Parathyroid adenoma (tissue), 2 donors: ENCODE results near the gene ADAMTS16.

Experiments used
- H2AFZ ChIP-seq: fragments of 300-600 bp; sonication (generic); one replicate; pipeline ENCODE4 v1.7.0; 2017; ENCODE audit warnings: antibody characterized with exemption, mild to moderate bottlenecking
- H3K27ac ChIP-seq: fragments of 300-600 bp; sonication (generic); one replicate; pipeline ENCODE4 v1.7.0; 2017
- H3K27me3 ChIP-seq: fragments of 300-600 bp; sonication (generic); one replicate; pipeline ENCODE4 v1.7.0; 2017; ENCODE audit warnings: low read length; ENCODE audit not compliant: control insufficient read depth, insufficient read depth
- H3K36me3 ChIP-seq: fragments of 300-600 bp; sonication (generic); one replicate; pipeline ENCODE4 v1.7.0; 2017; ENCODE audit warnings: low read length; ENCODE audit not compliant: control insufficient read depth, insufficient read depth
- H3K4me1 ChIP-seq: fragments of 300-600 bp; sonication (generic); one replicate; pipeline ENCODE4 v1.7.0; 2017; ENCODE audit warnings: control low read depth
- H3K4me2 ChIP-seq: fragments of 300-600 bp; sonication (generic); one replicate; pipeline ENCODE4 v1.7.0; 2017; ENCODE audit warnings: low read length
- H3K4me3 ChIP-seq: fragments of 300-600 bp; sonication (generic); one replicate; pipeline ENCODE4 v1.7.0; 2017; ENCODE audit warnings: low read depth, low read length
- H3K79me2 ChIP-seq: fragments of 300-600 bp; sonication (generic); one replicate; pipeline ENCODE4 v1.7.0; 2017; ENCODE audit warnings: control low read depth
- H3K9ac ChIP-seq: fragments of 300-600 bp; sonication (generic); one replicate; pipeline ENCODE4 v1.7.0; 2017; ENCODE audit warnings: mild to moderate bottlenecking
- H3K9me3 ChIP-seq: fragments of 300-600 bp; sonication (generic); one replicate; pipeline ENCODE4 v1.7.0; 2017; ENCODE audit warnings: low read length; ENCODE audit not compliant: control insufficient read depth
- CTCF ChIP-seq: fragments of 300-600 bp; sonication (generic); IDR thresholded peaks from one replicate; pipeline ENCODE4 v1.7.0; 2017; ENCODE audit warnings: antibody characterized with exemption, mild to moderate bottlenecking
- donor health status: primary hyperparathyroidism.

Gene ADAMTS16

DNA sequence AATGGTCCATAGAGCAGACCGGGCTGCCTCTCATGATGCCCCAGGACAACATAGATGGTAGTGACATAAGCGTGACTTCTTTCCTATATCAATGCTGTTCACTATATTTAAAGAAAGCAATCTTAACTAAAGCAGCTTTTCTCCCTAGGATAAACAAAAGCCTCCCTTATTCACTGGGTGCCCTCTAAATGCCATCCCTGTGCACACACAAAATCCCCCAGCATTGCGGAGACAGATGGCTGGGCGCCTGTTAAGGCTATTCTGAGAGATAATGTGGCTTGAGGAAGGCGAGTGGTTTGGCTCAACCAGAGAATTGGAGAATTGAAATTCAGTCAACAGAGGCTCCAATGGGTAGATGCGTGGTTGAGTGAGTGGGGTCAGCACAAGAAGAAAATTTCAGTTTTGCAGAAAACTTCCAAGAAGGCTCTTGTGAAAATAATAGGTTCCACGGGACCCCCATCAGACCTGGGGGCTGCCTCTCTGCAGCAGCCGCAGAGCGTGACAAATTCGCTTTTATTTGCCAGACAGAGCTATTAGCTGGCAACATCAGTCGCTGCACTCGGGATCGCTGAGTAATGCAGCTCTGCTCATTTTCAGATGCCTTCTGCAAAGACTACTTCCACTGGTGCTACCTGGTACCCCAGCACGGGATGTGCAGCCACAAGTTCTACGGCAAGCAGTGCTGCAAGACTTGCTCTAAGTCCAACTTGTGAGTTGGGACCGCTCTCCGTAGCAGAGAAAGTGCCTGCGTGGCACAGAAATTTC is 178.5 kb downstream of the ADAMTS16 start:
- Histone ChIP-seq H2AFZ (no peak overlapping the region), H3K4me1 (no peaks in the 10 kb centered on the region), H3K27ac (no peak overlapping the region), H3K4me2 (no peak overlapping the region), H3K9ac (no peak overlapping the region), H3K4me3 (no peak overlapping the region), H3K9me3 (no peaks in the 10 kb centered on the region), H3K27me3 (no peaks in the 10 kb centered on the region), H3K36me3 (no peaks in the 10 kb centered on the region), H3K79me2 (no peaks in the 10 kb centered on the region)
- TF ChIP-seq CTCF: no peak

DNA sequence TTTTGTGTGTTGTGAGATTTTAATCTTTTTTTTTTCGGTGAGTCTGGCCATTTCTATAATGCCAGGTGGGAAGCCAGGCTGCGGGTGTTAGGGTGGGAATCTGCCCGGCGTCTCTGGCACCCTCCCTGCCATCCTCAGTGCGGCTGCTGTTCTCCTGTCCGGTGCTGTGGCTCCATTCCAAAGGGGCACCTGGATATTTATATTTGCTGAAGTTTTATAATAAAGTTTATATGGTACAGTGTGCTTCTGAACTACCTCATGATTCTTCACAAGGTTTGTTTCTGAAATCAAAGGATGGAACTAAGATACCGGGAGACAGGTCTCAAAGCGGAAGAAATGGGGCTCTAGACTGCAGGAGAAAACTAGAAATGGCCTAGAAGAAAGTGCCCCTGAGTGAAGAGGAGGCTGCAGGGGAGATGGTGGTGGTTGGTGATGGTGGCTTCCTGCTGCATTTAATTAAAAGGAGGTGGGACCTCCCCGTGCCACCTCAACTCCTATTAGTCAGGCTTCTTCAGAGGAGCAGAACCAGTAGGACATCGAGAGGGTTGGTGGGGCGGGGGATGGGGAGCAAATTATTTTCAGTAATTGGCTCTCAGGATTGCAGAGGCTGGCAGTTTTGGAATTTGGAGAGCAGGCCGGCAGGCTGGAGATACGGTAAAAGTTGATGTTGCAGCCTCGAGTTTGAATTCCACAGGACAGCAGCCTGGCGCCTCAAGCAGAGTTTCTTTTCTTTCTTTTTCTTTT is 180.1 kb downstream of the ADAMTS16 start:
- H3K4me2 ChIP-seq: no peak overlapping the region

GRCh38 chr5:5321137-5321536 is 181.0 kb downstream of the ADAMTS16 start:
- Histone ChIP-seq H3K9ac (no peak overlapping the region), H3K36me3 (no peaks in the 10 kb centered on the region), H3K27ac (no peak overlapping the region), H2AFZ (no peak overlapping the region), H3K9me3 (no peaks in the 10 kb centered on the region), H3K27me3 (no peaks in the 10 kb centered on the region), H3K4me2 (no peak overlapping the region), H3K79me2 (no peaks in the 10 kb centered on the region), H3K4me1 (no peaks in the 10 kb centered on the region), H3K4me3 (no peak overlapping the region)
- no peak for TF ChIP-seq CTCF

More for the DNA sequence above, 180.1 kb downstream of the ADAMTS16 start:
- Histone ChIP-seq H3K79me2 (no peaks in the 10 kb centered on the region), H3K9me3 (no peaks in the 10 kb centered on the region), H3K27me3 (no peaks in the 10 kb centered on the region), H3K27ac (no peak overlapping the region), H3K9ac (no peak overlapping the region), H3K4me1 (no peaks in the 10 kb centered on the region), H3K4me3 (no peak overlapping the region), H2AFZ (no peak overlapping the region), H3K36me3 (no peaks in the 10 kb centered on the region)
- no peak for TF ChIP-seq CTCF

- Histone ChIP-seq H2AFZ (no peak overlapping the region), H3K4me2 (no peak overlapping the region), H3K9ac (no peak overlapping the region), H3K79me2 (no peaks in the 10 kb centered on the region), H3K36me3 (no peaks in the 10 kb centered on the region), H3K4me3 (no peak overlapping the region), H3K4me1 (no peaks in the 10 kb centered on the region), H3K27ac (no peak overlapping the region), H3K9me3 (no peaks in the 10 kb centered on the region), H3K27me3 (no peaks in the 10 kb centered on the region)
- TF ChIP-seq CTCF: no peak
Observed at GRCh38 chr5:5323551-5323950, 183.4 kb downstream of the ADAMTS16 start.
